Amniotic stem cell (primary cell): ENCODE data around the gene CHI3L2.

ENCODE experiments used
- DNase-seq: peaks from one replicate; lab custom pipeline; 2025; lab: John Stamatoyannopoulos, UW

The CHI3L2 gene

DNA sequence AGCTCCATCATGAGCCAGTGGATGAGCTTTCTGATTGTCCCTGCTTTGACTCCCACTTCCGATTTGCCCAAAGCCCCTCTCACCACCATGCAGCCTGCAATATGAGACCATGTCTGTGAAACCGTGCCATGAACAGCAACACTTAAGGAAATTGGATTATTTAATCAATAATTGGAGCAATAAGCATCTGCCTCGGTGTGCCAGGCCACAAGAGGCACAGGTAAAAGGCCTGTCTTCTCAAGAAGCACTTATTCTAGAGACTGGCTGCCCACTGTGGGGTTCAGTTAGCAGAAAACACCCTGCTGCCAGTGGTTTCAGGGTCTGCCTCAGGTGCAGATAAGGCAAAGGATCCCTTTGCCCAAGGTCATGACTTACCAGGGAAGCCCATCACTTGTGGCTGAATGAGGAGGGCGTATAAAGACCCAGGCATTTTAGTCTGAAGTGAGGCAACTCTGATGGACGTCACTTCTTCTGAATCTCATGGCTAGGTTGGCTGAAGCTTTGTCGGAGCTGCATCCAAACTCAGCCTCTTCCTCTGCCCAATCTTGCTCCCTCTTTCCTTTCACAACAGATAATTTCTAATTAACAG, 7.1 kb upstream of the CHI3L2 start:
- DNase-seq, result no peak

DNA sequence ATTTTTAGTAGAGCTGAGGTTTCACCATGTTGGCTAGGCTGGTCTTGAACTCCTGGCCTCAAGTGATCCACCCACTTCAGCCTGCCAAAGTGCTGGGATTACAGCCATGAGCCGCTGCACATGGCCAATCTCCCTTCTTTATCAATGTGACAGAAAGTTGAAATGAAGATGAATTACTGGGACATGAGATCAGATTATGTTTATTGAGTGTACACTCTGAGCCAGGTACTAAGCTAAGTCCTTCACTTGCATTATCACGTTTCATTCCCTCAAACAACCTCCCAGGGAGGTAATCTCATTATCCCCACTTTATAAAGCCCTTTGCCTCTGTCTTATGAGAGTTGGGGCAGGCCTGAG, 6.3 kb upstream of the CHI3L2 start:
- DNase-seq, result no peak

GRCh38 chr1:111221633-111222291, 5.8 kb upstream of the CHI3L2 start:
- DNase-seq, result no peak

DNA sequence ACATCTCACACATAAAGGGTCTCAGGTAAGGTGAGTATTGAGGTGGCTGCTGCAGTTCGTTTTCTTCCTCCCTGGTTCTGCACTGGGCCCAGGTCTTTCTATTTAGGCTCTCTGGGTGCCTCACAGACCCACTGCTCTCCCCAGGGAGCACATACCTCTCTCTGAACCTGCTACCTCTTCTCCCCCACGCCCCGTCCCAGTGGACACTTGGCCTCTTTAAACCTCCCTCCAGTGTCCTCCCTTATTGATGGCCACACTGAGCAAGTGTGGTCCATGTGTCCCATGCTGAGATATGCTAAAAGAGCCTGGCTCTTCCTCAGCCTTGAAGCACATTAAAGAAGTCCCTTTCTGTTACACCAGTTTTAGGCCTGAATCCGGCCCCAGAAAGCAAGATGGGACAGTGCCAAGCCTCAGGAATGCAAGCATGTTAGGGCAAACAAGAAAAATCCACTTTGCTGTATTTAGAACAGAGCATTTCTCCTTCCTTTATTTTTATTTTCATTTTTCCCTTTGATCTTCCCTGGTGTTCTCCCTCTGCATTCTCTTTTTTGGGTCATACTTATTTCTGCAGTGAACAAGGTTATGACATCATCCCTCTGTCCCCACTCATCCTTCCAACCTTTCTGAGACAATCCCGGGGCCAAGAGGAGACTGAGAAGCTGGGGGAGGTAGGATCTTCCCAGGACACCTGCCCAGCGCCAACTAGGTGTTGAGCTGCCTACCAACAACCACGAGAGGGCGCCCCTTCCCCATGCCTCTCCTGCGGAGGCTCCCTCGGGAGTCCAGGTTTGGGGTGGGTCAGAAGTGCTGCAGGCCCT, 5.0 kb upstream of the CHI3L2 start:
- DNase-seq, result peak; percentile 54

- DNase-seq, result no peak
Measured at GRCh38 chr1:111223126-111223685, 4.3 kb upstream of the CHI3L2 start.

- DNase-seq, result no peak
Measured at GRCh38 chr1:111225091-111225490, 2.4 kb upstream of the CHI3L2 start.

- no peak for DNase-seq
Measured at GRCh38 chr1:111225717-111226400, 1.7 kb upstream of the CHI3L2 start.

DNA sequence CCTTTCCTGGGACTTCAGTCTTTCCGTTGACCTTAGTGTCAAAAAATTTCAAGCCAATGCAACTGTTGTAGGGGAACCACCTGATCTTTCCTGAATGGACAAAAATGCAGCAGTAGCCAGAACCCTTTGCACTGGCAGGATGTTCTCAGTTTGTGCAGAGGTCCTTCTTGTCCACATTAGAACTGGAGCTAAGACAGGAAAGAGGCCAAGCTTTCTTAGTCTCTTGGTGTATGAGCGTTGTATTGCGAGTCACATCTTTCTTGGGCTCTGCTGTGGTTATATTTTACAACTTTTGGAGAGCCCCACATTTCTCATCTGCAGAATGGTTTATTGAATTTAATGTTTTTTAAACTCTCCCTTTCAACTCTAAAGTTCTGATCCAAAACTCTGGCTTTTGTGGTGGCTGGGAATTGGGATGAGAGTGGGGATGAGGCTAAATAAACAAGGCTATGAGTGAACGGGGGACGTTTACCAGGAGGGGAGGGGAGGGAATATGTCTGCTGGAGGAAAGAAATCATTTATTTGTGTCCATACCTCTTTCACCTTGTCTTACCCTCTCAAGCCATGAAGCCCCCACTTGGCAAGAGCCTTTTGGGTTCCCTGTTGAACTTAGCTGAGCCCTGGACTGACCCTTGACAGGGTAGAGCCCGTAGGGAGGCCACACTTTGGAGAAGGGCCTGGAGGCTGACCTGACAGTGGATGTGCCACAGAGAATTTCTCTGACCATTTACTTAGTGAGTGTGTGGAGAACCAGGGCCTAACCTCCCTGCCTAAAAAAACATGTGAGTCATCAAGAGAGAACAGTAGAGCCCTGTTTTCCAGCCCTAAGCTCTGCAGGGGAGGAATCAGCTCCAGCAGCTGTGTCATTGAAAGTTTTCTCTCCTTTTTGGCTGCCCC, 586 bp downstream of the CHI3L2 start:
- DNase-seq, result peak; percentile 42

- DNase-seq, result no peak
Measured at GRCh38 chr1:111228748-111229126, 1.2 kb downstream of the CHI3L2 start.

- no peak for DNase-seq
Measured at GRCh38 chr1:111232134-111232533, 4.6 kb downstream of the CHI3L2 start.

DNA sequence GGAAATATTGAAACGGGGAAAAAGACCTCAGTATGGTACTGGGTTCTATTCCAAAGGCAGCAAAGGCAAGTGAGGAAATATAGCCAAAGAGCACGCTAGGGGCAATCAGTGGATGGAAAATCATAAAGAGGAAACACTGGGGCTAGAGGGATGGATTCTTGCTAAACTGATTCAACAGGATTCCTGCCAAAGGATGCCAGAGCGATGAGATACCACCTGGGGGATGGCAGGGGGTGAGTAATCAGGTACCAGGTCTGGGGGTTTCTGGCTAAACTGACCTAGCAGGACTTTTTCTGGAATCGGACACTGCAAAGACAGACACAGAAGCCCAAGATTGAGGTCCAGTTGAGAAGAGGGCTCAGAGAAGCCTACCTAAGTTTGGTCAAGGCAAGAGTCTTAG, 6.7 kb downstream of the CHI3L2 start:
- DNase-seq, result no peak

- peak; percentile 7 for DNase-seq
Measured at GRCh38 chr1:111234866-111235265, 7.4 kb downstream of the CHI3L2 start.

- no peak for DNase-seq
Measured at GRCh38 chr1:111236379-111236778, 8.9 kb downstream of the CHI3L2 start.

DNA sequence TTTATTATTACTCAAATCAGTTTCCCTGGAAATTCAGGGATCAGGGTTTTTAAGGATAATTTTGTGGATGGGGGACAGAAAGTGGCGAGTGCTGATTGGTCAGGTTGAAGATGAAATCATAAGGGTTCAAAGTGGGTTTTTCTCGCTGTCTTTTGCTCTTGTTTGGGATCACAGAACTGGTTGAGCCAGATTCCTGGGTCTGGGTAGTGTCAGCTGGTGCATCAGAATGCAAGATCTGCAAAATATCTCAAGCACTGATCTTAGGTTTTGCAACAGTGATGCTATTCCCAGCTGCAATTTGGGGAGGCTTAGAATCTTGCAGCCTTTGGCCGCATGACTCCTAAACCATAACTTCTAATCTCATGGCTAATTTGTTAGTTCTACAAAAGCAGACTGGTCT, 9.3 kb downstream of the CHI3L2 start:
- DNase-seq, result no peak

DNA sequence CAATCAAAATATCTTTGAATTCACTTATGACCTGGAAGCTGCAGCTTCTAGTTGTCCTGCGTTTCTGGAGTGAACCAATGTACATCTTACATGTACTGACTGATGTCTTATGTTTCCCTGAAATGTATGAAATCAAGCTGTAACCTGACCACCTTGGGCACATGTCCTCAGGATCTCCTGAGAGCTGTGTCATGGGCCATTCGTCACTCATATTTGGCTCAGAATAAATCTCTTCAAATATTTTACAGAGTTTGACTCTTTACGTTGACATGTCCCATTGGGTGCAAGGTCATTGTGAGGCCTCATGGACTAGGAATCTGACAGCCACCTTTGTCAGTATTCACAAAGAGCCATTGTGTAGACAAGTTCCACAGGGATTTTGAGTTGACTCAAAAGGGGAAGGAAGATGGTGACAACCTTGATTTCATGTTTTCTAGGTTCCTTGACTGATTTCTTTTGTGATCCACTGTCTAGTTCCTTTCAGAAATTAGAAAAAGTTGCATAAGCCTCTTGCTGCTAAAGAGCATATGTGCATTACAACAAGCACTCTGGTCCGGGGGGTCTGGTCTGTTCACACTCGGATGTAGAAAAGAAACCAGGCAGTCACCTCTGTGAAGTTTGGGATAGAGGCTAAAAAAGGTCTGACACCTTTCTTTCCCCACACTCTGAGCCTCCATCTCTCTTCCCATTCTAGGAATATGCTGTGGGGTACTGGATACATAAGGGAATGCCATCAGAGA, 10.7 kb downstream of the CHI3L2 start:
- DNase-seq, result no peak

GRCh38 chr1:111241797-111242196, 14.3 kb downstream of the CHI3L2 start:
- DNase-seq, result no peak

GRCh38 chr1:111242805-111243523, 15.5 kb downstream of the CHI3L2 start:
- DNase-seq, result no peak

GRCh38 chr1:111247125-111247838, 19.8 kb downstream of the CHI3L2 start:
- no peak for DNase-seq

GRCh38 chr1:111249960-111250359, 22.4 kb downstream of the CHI3L2 start:
- DNase-seq, result no peak
